ENCODE data around the gene VAMP8.
A peak's percentile ranks its signal among the peaks of the same experiment; 100 is the strongest.
"Not testable (repeated sequence)": the region's sequence is repeated elsewhere in the genome, so short reads cannot be mapped to it uniquely, and the experiment has no call there.

Gene VAMP8

DNA sequence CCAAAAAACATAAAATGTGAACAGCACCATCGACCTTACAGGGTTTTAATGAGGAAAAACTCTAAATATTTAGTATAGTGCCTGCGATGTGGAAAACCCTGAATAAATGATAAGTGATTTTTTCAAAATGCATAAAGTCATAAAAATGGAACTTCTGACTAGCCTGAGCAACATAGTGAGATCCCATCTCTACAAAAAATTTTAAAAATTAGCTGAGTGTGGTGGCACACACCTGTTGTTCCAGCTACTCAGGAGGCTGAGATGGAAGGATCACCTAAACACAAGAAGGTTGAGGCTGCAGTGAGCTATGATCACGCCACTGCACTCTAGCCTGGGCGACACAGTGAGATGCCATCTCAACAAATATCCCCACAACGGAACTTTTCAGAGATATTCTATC lies 20.3 kb upstream of the VAMP8 start:
- Histone ChIP-seq H3K4me3 (no peak overlapping the region), H3K27ac (no peak overlapping the region), H3K9me3 (no peaks in the 10 kb centered on the region), H3K36me3 (peaks cover 20 to 64% (median 44%) of the 10 kb centered on the region in 3 donors), H3K27me3 (no peaks in the 10 kb centered on the region), H3K4me1 (peaks cover 0 to 23% (median 17%) of the 10 kb centered on the region in 4 donors)
- TF ChIP-seq, protein P1, sequence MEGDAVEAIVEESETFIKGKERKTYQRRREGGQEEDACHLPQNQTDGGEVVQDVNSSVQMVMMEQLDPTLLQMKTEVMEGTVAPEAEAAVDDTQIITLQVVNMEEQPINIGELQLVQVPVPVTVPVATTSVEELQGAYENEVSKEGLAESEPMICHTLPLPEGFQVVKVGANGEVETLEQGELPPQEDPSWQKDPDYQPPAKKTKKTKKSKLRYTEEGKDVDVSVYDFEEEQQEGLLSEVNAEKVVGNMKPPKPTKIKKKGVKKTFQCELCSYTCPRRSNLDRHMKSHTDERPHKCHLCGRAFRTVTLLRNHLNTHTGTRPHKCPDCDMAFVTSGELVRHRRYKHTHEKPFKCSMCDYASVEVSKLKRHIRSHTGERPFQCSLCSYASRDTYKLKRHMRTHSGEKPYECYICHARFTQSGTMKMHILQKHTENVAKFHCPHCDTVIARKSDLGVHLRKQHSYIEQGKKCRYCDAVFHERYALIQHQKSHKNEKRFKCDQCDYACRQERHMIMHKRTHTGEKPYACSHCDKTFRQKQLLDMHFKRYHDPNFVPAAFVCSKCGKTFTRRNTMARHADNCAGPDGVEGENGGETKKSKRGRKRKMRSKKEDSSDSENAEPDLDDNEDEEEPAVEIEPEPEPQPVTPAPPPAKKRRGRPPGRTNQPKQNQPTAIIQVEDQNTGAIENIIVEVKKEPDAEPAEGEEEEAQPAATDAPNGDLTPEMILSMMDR (IDR thresholded peaks at IDR 0.05): no peak
- DNase-seq: no peak
- intact Hi-C loops (cut with DNase I; ENCODE audit: low total_unique reads): no loop called here

DNA sequence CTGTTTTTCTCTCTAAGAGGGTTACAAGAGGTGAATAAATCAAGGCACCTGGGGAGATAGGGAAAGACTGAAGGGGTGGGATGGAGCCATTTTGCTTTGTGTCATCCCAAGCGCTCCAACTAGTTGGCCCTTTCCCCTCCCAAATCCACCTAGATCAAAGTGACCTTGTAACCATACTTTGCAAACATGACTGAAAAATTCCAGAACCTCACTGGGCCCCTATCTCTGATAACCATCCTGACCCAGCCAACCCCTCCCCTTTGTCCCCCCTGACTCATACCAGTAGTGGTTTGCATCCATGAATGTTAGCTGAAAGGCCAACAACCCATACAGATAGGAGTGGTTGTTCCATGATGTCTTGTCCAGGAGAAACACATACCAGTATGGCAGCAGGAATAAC lies 19.2 kb upstream of the VAMP8 start:
- DNase-seq: no peak
- no peaks in the 10 kb centered on the region for H3K9me3 ChIP-seq
- TF ChIP-seq, protein P1 (IDR thresholded peaks at IDR 0.05): no peak
- intact Hi-C loops (cut with DNase I; ENCODE audit: low total_unique reads): no loop called here
- H3K27me3 ChIP-seq: no peaks in the 10 kb centered on the region
- peaks cover 0 to 25% (median 17%) of the 10 kb centered on the region in 4 donors for H3K4me1 ChIP-seq
- no peak overlapping the region for H3K27ac ChIP-seq
- no peak overlapping the region for H3K4me3 ChIP-seq
- peaks cover 10 to 53% (median 34%) of the 10 kb centered on the region in 3 donors for H3K36me3 ChIP-seq

DNA sequence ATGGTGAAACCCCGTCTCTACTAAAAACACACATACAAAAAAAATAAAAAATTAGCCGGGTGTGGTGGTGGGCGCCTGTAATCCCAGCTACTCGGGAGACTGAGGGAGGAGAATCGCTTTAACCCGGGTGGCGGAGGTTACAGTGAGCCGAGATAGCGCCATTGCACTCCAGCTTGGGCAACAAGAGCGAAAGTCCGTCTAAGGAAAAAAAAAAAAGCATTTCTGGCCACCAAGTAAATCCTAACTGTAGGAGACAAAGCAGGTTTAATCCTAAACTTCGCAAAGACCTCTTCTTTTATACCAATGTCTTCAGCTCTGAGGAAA lies 17.0 kb upstream of the VAMP8 start:
- peak overlapping the region; percentile 89 to 90 for H3K27ac ChIP-seq
- not testable (repeated sequence) for H3K9me3 ChIP-seq, H3K27me3 ChIP-seq, DNase-seq
- H3K4me1 ChIP-seq: peaks cover 0 to 25% (median 17%) of the 10 kb centered on the region in 4 donors
- peaks cover 0 to 31% (median 12%) of the 10 kb centered on the region in 3 donors for H3K36me3 ChIP-seq
- intact Hi-C loops (cut with DNase I; ENCODE audit: low total_unique reads): loop anchor here (10.0 kb wide), 1 partner anchor 236 kb away; the partner anchor contains the start of gene TGOLN2
- H3K4me3 ChIP-seq: peak overlapping the region; percentile 89 to 92

DNA sequence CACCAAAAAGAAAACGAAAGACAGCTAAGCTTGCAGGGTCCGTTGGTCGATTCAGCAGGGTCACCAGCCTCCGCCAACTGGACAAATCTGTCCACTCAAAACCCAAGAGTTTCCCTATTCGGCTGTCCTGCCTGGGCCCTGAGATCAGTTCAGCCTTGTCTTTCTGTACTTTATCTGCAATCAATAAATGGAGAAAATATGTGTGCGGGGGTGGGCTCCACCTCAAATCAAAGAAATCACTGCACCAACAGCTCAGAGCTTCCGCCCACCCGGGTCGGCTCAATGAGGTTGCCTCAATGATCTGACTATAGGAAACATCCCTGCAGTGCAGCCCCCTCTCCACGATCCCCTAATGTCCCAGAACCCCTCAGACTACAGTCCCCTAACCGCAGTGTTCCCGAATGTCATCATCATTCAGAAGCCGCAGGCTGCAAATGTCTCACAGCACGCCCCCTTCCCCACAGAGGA lies 16.5 kb upstream of the VAMP8 start:
- intact Hi-C loops (cut with DNase I; ENCODE audit: low total_unique reads): loop anchor here (10.0 kb wide), 1 partner anchor 236 kb away; the partner anchor contains the start of gene TGOLN2

DNA sequence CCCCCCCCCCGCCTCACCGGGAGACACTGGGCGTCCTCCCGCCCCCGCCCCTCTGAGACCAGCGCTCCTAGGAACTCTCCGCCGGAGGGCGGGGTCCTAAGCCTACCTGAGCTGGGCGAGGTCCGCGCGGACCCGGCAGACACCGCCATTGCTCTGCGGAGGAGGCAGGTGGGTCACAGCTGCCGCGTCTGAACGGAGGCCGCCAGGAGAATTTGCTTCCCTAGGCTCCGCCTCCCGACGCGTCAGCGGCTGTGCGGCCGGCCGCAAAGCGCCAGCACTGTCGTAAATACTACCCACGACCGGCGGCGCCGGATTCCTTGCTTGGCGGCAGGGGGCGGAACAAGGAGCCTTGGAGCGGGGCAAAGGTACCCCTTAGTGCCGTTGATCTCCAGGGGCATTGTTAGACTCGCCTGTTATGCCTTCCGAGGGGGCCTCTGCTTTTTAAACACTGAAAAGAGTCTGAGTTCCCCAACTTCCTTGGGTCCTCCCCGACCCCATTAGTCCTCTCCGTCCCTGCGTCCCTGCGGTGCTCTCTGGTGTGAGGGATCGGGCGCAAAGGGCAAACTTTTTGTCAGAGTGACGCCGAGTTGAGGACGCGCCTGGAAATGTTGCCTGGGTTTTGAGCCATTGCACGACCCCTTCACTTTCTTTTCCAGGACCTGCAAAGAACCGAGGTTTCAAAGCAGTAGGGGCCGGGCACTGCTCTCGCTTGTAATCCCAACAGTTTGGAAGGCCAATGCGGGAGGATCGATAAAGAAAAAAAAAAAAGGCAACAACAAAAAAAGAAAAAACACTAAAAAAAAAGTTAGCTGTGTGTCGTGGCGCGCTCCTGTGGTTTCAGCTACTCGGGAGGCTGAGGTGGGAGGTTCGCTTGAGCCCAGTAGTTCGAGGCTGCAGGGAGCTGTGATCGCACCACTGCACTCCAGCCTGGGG lies 15.8 kb upstream of the VAMP8 start, which contains the start of gene GGCX:
Gene GGCX, minus strand, starts transcription at position 214 of the 933 bp plus-strand sequence. Its CDS starts 65 bp downstream, at position 149.
- Histone ChIP-seq H3K27me3 (no peaks in the 10 kb centered on the region), H3K4me1 (peaks cover 0 to 25% (median 17%) of the 10 kb centered on the region in 4 donors), H3K27ac (peak within 1 kb of the TSS; percentile 89 to 90), H3K36me3 (peaks cover 0 to 22% (median 6%) of the 10 kb centered on the region in 3 donors), H3K9me3 (no peaks in the 10 kb centered on the region), H3K4me3 (peak within 1 kb of the TSS; percentile 89 to 92)
- peak; percentile 95 to 97 for DNase-seq
- TF ChIP-seq, protein P1 (IDR thresholded peaks at IDR 0.05): peak; percentile 18 to 34
- intact Hi-C loops (cut with DNase I; ENCODE audit: low total_unique reads): loop anchor here (10.0 kb wide), 1 partner anchor 237 kb away; the partner anchor contains the start of gene TGOLN2

More for the DNA sequence above, 16.5 kb upstream of the VAMP8 start:
- H3K4me1 ChIP-seq: peaks cover 0 to 25% (median 17%) of the 10 kb centered on the region in 4 donors
- H3K27ac ChIP-seq: peak overlapping the region; percentile 89 to 90
- no peaks in the 10 kb centered on the region for H3K27me3 ChIP-seq
- H3K36me3 ChIP-seq: peaks cover 0 to 26% (median 9%) of the 10 kb centered on the region in 3 donors
- DNase-seq: no peak
- peak overlapping the region; percentile 89 to 92 for H3K4me3 ChIP-seq
- TF ChIP-seq, protein P1 (IDR thresholded peaks at IDR 0.05): no peak
- no peaks in the 10 kb centered on the region for H3K9me3 ChIP-seq

All from tibial artery (tissue), 4 donors.